22Rv1 (cell line): Measurements from ENCODE around the gene PHKB.
A peak's percentile ranks its signal among the peaks of the same experiment; 100 is the strongest.

ENCODE experiments used
- H3K27ac ChIP-seq: fragments of 450-650 bp; 2 replicates; pipeline ENCODE4 v1.5.1; 2017
- CTCF ChIP-seq: fragments of 450-650 bp; IDR thresholded peaks from 2 replicates; pipeline ENCODE4 v1.5.1; 2017; ENCODE audit warnings: mild to moderate bottlenecking
- ZFX ChIP-seq: fragments of 450-650 bp; IDR thresholded peaks from 2 replicates; pipeline ENCODE4 v1.6.1; 2017; ENCODE audit warnings: antibody characterized with exemption, borderline replicate concordance

The PHKB gene

GRCh38 chr16:47571049-47571448 is 109.9 kb downstream of the PHKB start:
- no peak overlapping the region for H3K27ac ChIP-seq
- TF ChIP-seq CTCF (no peak), ZFX (no peak)

GRCh38 chr16:47571711-47572110 is 110.6 kb downstream of the PHKB start:
- TF ChIP-seq ZFX = no peak
- TF ChIP-seq CTCF = no peak
- no peak overlapping the region for H3K27ac ChIP-seq

DNA sequence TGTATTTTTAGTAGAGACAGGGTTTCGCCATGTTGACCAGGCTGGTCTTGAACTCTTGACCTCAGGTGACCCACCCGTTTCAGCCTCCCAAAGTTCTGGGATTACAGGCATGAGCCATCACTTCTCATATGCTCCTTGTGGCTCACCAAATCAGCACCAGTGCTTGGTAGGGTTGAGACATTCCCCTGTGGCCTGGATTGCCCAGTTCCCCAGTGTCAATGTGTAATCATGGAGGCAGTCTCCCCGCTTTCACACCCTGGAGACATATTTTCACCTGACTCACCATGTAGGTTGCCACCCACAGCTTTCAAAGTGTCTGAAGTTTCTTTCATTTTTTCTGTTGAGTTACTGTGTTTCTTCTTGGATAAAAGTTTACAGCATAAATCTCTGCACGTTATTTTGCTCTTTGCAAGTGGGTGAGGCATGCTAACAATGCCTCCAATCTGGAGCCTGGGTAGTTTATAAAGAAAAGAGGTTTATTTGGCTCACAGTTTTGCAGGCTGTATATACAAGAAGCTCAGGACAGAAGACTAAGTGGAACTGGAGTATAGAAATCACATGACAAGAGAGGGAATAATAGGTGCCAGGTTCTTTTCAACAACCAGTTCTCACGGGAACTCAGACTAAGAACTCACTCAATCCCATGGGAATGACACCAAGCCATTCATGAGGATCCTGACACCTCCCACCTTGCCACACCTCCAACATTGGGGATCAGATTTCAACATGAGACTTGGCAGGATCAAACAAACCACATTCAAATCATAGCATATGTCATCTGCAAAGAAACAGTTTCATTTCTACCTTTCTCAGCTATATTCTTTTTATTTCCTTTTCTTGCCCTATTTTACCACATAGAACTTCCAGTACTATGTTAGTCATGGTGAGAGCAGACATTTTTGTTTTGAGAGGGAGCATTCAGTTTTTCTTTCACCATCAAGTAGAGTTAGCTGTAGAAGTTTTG is 113.2 kb downstream of the PHKB start:
- 0 out of 2 replicates have a peak overlapping the region, but pooled peaks have one; percentile 19 for H3K27ac ChIP-seq
- TF ChIP-seq ZFX (no peak), CTCF (no peak)

DNA sequence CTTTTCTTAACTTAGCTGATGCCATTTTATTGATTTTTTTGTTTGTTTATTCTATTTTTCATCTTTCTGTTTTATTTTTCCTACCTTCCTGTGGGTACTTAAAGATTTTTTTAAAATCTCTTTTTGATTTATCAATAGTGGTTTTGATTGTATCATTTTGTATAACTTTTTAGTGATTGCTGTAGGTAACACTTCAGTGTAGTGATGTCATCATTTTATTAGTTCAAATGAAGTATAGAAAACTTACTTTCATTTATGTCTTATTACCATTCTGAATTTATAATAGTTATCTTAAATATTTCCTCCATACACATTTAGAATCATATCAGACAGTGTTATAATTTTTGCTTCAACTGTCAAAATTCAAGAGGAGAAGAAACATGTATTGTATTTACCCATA is 115.9 kb downstream of the PHKB start:
- TF ChIP-seq CTCF = no peak
- no peak for TF ChIP-seq ZFX
- no peak overlapping the region for H3K27ac ChIP-seq

DNA sequence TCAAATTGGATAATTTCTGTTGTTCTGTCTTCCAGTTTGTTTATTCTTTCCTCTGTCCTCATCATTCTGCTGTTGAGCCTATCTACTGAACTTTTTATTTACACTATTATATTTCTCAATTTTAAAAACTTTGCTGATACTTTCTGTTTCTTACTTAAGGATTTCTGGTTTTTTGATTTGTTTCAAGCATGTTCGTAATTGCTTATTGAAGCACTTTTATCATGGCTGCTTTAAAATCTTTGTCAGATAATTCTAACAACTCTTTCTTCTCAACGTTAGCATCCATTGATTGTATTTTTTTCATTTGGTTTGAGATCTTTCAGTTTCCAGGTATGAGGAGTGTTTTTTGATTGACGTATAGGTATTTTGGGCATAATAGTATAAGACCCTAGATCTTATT is 116.9 kb downstream of the PHKB start:
- TF ChIP-seq ZFX (no peak), CTCF (no peak)
- H3K27ac ChIP-seq = no peak overlapping the region

DNA sequence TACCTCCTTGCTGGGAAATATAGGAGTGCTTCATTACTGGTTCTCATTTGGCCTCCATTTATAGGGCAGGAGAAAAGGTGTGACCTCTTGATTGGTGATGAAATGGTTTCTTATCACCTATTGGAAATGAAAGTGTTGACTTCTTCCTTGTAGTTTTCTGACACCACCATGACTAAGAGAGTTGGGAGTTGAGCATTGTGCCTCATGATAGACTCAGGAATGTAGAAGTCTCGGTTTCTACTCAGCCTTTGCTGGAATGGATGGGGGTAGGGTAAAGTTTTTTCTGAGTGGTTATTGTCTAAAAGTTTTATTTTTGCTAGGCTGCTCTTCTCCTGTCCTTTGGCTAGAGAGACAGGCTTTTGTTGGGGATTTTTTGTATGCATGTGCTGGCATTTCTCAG is 117.4 kb downstream of the PHKB start:
- no peak for TF ChIP-seq ZFX
- TF ChIP-seq CTCF = no peak
- no peak overlapping the region for H3K27ac ChIP-seq

- H3K27ac ChIP-seq = no peak overlapping the region
- no peak for TF ChIP-seq ZFX
Observed at GRCh38 chr16:47581114-47581513, 120.0 kb downstream of the PHKB start.
